HEK293 (cell line): ENCODE data around the gene IL1B.

Experiments used
- CTCF ChIA-PET: fragments of 350-600 bp; formaldehyde crosslinking; extraction: SDS; loops from one replicate; lab custom pipeline; 2021; ENCODE audit warnings: antibody characterized with exemption; lab: Yijun Ruan, JAX
- POLR2A ChIA-PET: fragments of 300-600 bp; formaldehyde crosslinking; extraction: SDS; loops from one replicate; lab custom pipeline; 2020; ENCODE audit warnings: antibody characterized with exemption, inconsistent platforms; lab: Yijun Ruan, JAX
- H3K27ac ChIP-seq: fragments of 200-500 bp; sonication (Bioruptor generic); 2 replicates; pipeline ENCODE4 v1.5.1; 2014; ENCODE audit warnings: low read depth, low read length, control low read depth, inconsistent platforms; ENCODE audit errors: extremely low read depth
- H3K36me3 ChIP-seq, 2 experiments: fragments of 200-500 bp in 1 of 2; sonication (Bioruptor generic) in 1 of 2; 1 replicate in 1 of 2; 2 replicates in 1 of 2; pipeline ENCODE4 v1.5.1; 2014 to 2017; ENCODE audit warnings: inconsistent platforms in 2 of 2, low read length in 2 of 2; ENCODE audit not compliant: control insufficient read depth in 2 of 2, insufficient read depth in 1 of 2
- H3K4me1 ChIP-seq: fragments of 200-500 bp; sonication (Bioruptor generic); 2 replicates; pipeline ENCODE4 v1.5.1; 2014; ENCODE audit warnings: mild to moderate bottlenecking, low read length, inconsistent platforms; ENCODE audit not compliant: control insufficient read depth, insufficient read depth
- H3K4me3 ChIP-seq: 2 replicates; pipeline ENCODE4 v1.5.1; 2011; ENCODE audit warnings: low read depth, mild to moderate bottlenecking, control low read depth, low read length, moderate library complexity
- H3K9me3 ChIP-seq: fragments of 200-500 bp; sonication (Bioruptor generic); 2 replicates; pipeline ENCODE4 v1.5.1; 2014; ENCODE audit warnings: low read depth, low read length, inconsistent platforms; ENCODE audit not compliant: control insufficient read depth, insufficient read depth
- BCL11A ChIP-seq: fragments of 450-650 bp; formaldehyde crosslinking; IDR thresholded peaks from 2 replicates; pipeline ENCODE4 v1.5.1; 2016; ENCODE audit warnings: low read depth, missing biosample characterization, missing genetic modification characterization
- GLIS2 ChIP-seq: fragments of 450-650 bp; formaldehyde crosslinking; IDR thresholded peaks from 2 replicates; pipeline ENCODE4 v1.5.1; 2016; ENCODE audit warnings: missing biosample characterization, missing genetic modification characterization
- KLF1 ChIP-seq: fragments of 450-650 bp; formaldehyde crosslinking; IDR thresholded peaks from 2 replicates; pipeline ENCODE4 v1.5.1; 2016; ENCODE audit warnings: missing biosample characterization, missing genetic modification characterization
- PRDM1 ChIP-seq: fragments of 450-650 bp; formaldehyde crosslinking; IDR thresholded peaks from 2 replicates; pipeline ENCODE4; 2016; ENCODE audit warnings: missing biosample characterization, missing genetic modification characterization
- SCRT1 ChIP-seq: fragments of 450-650 bp; formaldehyde crosslinking; IDR thresholded peaks from 2 replicates; pipeline ENCODE4 v1.5.1; 2016; ENCODE audit warnings: missing biosample characterization, missing genetic modification characterization, borderline replicate concordance
- SP2 ChIP-seq: fragments of 450-650 bp; formaldehyde crosslinking; IDR thresholded peaks from 2 replicates; pipeline ENCODE4 v1.5.1; 2016; ENCODE audit warnings: missing biosample characterization, missing genetic modification characterization
- ZBTB7A ChIP-seq: fragments of 450-650 bp; formaldehyde crosslinking; IDR thresholded peaks from 2 replicates; pipeline ENCODE4 v1.5.1; 2016; ENCODE audit warnings: low read depth, missing biosample characterization, missing genetic modification characterization
- ZFP69B ChIP-seq: fragments of 450-650 bp; formaldehyde crosslinking; IDR thresholded peaks from 2 replicates; pipeline ENCODE4 v1.5.1; 2016; ENCODE audit warnings: missing biosample characterization, missing genetic modification characterization
- ZNF121 ChIP-seq: fragments of 450-650 bp; formaldehyde crosslinking; IDR thresholded peaks from 2 replicates; pipeline ENCODE4 v1.5.1; 2016; ENCODE audit warnings: missing biosample characterization, missing genetic modification characterization
- ZNF146 ChIP-seq: fragments of 450-650 bp; formaldehyde crosslinking; IDR thresholded peaks from 2 replicates; pipeline ENCODE4 v1.5.1; 2016; ENCODE audit warnings: missing biosample characterization, missing genetic modification characterization
- ZNF202 ChIP-seq: fragments of 450-650 bp; formaldehyde crosslinking; IDR thresholded peaks from 2 replicates; pipeline ENCODE4 v1.5.1; 2016; ENCODE audit warnings: missing biosample characterization, missing genetic modification characterization, borderline replicate concordance
- ZNF280D ChIP-seq: fragments of 450-650 bp; formaldehyde crosslinking; IDR thresholded peaks from 2 replicates; pipeline ENCODE4 v1.5.1; 2016; ENCODE audit warnings: missing biosample characterization, missing genetic modification characterization
- ZNF394 ChIP-seq: fragments of 450-650 bp; formaldehyde crosslinking; IDR thresholded peaks from 2 replicates; pipeline ENCODE4 v1.5.1; 2016; ENCODE audit warnings: missing biosample characterization, missing genetic modification characterization, mild to moderate bottlenecking, moderate library complexity, borderline replicate concordance
- ZNF426 ChIP-seq: fragments of 450-650 bp; formaldehyde crosslinking; IDR thresholded peaks from 2 replicates; pipeline ENCODE4 v1.5.1; 2017; ENCODE audit warnings: missing biosample characterization, missing genetic modification characterization, mild to moderate bottlenecking, inconsistent platforms, moderate library complexity
- ZNF548 ChIP-seq: fragments of 450-650 bp; formaldehyde crosslinking; IDR thresholded peaks from 2 replicates; pipeline ENCODE4 v1.5.1; 2016; ENCODE audit warnings: missing biosample characterization, missing genetic modification characterization
- ZNF549 ChIP-seq: fragments of 450-650 bp; IDR thresholded peaks from 2 replicates; pipeline ENCODE4 v1.5.1; 2018; ENCODE audit warnings: missing biosample characterization, missing genetic modification characterization, mild to moderate bottlenecking, inconsistent platforms, moderate library complexity
- ZNF558 ChIP-seq: fragments of 450-650 bp; formaldehyde crosslinking; IDR thresholded peaks from 2 replicates; pipeline ENCODE4 v1.5.1; 2016; ENCODE audit warnings: missing biosample characterization, missing genetic modification characterization
- ZNF707 ChIP-seq: fragments of 450-650 bp; formaldehyde crosslinking; IDR thresholded peaks from 2 replicates; pipeline ENCODE4 v1.5.1; 2016; ENCODE audit warnings: missing biosample characterization, missing genetic modification characterization
- ZNF777 ChIP-seq: fragments of 450-650 bp; formaldehyde crosslinking; IDR thresholded peaks from 2 replicates; pipeline ENCODE4 v1.5.1; 2017; ENCODE audit warnings: missing biosample characterization, missing genetic modification characterization, borderline replicate concordance
- ZNF843 ChIP-seq: fragments of 450-650 bp; formaldehyde crosslinking; IDR thresholded peaks from 2 replicates; pipeline ENCODE4 v1.5.1; 2016; ENCODE audit warnings: missing biosample characterization, missing genetic modification characterization
- ZSCAN23 ChIP-seq: fragments of 450-650 bp; formaldehyde crosslinking; IDR thresholded peaks from 2 replicates; pipeline ENCODE4 v1.5.1; 2016; ENCODE audit warnings: missing biosample characterization, missing genetic modification characterization
- TF ChIP-seq, protein P1 (sequence below): fragments of 450-650 bp; formaldehyde crosslinking; IDR thresholded peaks from 2 replicates; pipeline ENCODE4 v1.5.1; 2016; ENCODE audit warnings: missing biosample characterization, missing genetic modification characterization
- TF ChIP-seq, protein P2 (sequence below): fragments of 450-650 bp; formaldehyde crosslinking; IDR thresholded peaks from 2 replicates; pipeline ENCODE4 v1.5.1; 2016; ENCODE audit warnings: missing biosample characterization, missing genetic modification characterization
- TF ChIP-seq, protein P3 (sequence below): fragments of 450-650 bp; formaldehyde crosslinking; IDR thresholded peaks from 2 replicates; pipeline ENCODE4 v1.5.1; 2016; ENCODE audit warnings: missing biosample characterization, missing genetic modification characterization

The IL1B gene

DNA sequence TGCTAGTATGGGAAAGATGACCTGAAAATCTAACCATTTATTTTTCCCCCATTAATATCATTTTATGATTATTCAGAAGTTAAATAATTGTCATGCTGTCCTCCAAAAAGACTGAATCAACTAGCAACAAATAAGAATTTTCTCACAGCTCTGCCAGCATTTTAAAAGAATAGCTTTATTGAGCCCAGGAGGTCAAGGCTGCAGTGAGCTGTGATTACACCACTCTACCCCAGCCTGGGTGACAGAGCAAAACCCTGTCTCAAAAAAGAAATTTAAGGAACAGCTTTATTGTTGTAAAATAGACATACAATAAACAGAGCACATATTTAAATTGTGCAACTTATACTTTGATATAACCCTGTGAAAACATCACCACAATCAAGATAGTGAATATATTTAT lies 27.5 kb downstream of the IL1B start:
- no peaks in the 10 kb centered on the region for H3K4me1 ChIP-seq
- H3K27ac ChIP-seq = no peak overlapping the region
- ChIA-PET CTCF (interaction anchor here (0.7 to 2.4 kb wide), 2 partner anchors 32 to 133 kb away, joined by 5 to 7 read pairs; no protein-coding TSS in a partner anchor), POLR2A (no interaction called here)
- no peaks in the 10 kb centered on the region for H3K36me3 ChIP-seq
- no peak overlapping the region for H3K4me3 ChIP-seq
- H3K9me3 ChIP-seq = no peaks in the 10 kb centered on the region
- TF ChIP-seq KLF1 (no peak), ZNF394 (tag by site-specific recombination) (no peak), ZNF843 (tag by site-specific recombination) (no peak), ZNF426 (tag by site-specific recombination) (no peak), ZNF202 (tag by site-specific recombination) (no peak), ZBTB7A (no peak), ZNF121 (tag by site-specific recombination) (no peak), ZNF280D (no peak), ZNF548 (no peak)
- TF ChIP-seq, protein P1, sequence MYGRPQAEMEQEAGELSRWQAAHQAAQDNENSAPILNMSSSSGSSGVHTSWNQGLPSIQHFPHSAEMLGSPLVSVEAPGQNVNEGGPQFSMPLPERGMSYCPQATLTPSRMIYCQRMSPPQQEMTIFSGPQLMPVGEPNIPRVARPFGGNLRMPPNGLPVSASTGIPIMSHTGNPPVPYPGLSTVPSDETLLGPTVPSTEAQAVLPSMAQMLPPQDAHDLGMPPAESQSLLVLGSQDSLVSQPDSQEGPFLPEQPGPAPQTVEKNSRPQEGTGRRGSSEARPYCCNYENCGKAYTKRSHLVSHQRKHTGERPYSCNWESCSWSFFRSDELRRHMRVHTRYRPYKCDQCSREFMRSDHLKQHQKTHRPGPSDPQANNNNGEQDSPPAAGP (tag by site-specific recombination) = no peak

DNA sequence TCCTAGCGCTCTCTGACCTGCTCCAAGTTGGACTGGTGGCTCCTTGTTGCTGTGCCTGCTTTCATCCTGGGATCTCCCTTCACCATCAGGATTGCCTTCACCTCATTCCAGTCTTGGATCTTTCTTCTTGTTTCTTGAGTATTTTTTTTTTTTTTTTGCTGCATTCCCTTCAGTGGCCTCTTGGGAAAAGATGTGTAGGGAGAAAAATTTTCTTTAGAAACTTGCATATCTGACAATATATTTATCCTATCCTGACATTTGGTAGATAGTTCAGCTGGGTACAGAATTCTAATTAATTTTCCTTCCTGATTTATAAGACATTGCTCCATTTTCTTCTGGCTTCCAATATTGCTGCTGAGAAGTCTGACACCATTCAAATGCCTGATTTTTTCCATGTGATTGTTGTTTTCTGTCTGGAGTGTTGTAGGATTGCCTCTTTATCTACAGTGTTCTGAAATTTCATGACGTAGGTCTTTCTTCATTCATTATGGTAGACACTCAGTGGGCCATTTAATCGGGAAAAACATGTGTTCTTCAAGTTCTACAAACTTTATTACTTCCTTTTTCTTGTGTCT lies 29.3 kb downstream of the IL1B start:
- Histone ChIP-seq H3K27ac (no peak overlapping the region), H3K36me3 (no peaks in the 10 kb centered on the region), H3K4me1 (no peaks in the 10 kb centered on the region), H3K9me3 (no peaks in the 10 kb centered on the region), H3K4me3 (no peak overlapping the region)
- CTCF ChIA-PET = interaction anchor here (0.8 to 2.4 kb wide), 2 partner anchors 58 to 135 kb away, joined by 3 to 7 read pairs; no protein-coding TSS in a partner anchor
- POLR2A ChIA-PET = interaction anchor here (0.8 kb wide), 1 partner anchor 108 kb away, joined by 3 read pairs; no protein-coding TSS in a partner anchor
- TF ChIP-seq BCL11A (tag by site-specific recombination) = no peak
- no peak for TF ChIP-seq PRDM1 (tag by site-specific recombination)
- TF ChIP-seq ZNF558 (tag by site-specific recombination) = no peak
- no peak for TF ChIP-seq ZNF146 (tag by site-specific recombination)
- TF ChIP-seq ZNF707 (tag by site-specific recombination) = no peak
- no peak for TF ChIP-seq ZNF777
- no peak for TF ChIP-seq SCRT1 (tag by site-specific recombination)
- TF ChIP-seq, protein P2, sequence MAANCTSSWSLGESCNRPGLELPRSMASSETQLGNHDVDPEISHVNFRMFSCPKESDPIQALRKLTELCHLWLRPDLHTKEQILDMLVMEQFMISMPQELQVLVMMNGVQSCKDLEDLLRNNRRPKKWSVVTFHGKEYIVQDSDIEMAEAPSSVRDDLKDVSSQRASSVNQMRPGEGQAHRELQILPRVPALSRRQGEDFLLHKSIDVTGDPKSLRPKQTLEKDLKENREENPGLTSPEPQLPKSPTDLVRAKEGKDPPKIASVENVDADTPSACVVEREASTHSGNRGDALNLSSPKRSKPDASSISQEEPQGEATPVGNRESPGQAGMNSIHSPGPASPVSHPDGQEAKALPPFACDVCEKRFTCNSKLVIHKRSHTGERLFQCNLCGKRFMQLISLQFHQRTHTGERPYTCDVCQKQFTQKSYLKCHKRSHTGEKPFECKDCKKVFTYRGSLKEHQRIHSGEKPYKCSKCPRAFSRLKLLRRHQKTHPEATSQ = no peak
- TF ChIP-seq ZSCAN23 (tag by site-specific recombination) = no peak
- TF ChIP-seq ZFP69B (tag by site-specific recombination) = no peak
- no peak for TF ChIP-seq ZNF549 (tag by site-specific recombination)
- no peak for TF ChIP-seq SP2
- TF ChIP-seq GLIS2 (tag by site-specific recombination) = no peak
- TF ChIP-seq, protein P3, sequence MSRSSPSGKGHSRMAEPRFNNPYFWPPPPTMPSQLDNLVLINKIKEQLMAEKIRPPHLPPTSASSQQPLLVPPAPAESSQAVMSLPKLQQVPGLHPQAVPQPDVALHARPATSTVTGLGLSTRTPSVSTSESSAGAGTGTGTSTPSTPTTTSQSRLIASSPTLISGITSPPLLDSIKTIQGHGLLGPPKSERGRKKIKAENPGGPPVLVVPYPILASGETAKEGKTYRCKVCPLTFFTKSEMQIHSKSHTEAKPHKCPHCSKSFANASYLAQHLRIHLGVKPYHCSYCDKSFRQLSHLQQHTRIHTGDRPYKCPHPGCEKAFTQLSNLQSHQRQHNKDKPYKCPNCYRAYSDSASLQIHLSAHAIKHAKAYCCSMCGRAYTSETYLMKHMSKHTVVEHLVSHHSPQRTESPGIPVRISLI = no peak
